Measurements from ENCODE around the gene UQCC5. TPM values are rescaled to one million over a fixed set of nuclear protein-coding genes. Genes with fewer than 3 reads are reported as not detected.

UQCC5 gene
- total RNA-seq = 5.0 TPM

GRCh38 chr3:52536369-52537164 lies at the start of gene UQCC5:
UQCC5 (plus strand) TSS chr3:52536605; CDS start chr3:52536756, 151 bp downstream.

GRCh38 chr3:52494886-52495495 lies 41.4 kb upstream of the UQCC5 start, which contains the start of gene STAB1:
STAB1 (plus strand) TSS chr3:52495338; CDS start chr3:52495414, 76 bp downstream.

GRCh38 chr3:52533623-52534280 lies 2.7 kb upstream of the UQCC5 start, which contains the start of gene NT5DC2:
NT5DC2 (minus strand) TSS chr3:52533857; CDS start chr3:52533737, 120 bp downstream.

Small RNA genes within 50 kb of the gene (small RNA-seq; reads per million reads assigned to genes)
- not detected for gene RNU6-856P (ENCODE audit: low replicate concordance)
- gene RNU6ATAC16P (ENCODE audit: low replicate concordance) = not detected

Other genes with a start within 250 kb of the UQCC5 start
- 5.6 TPM for gene GLYCTK, start 248.8 kb upstream of the UQCC5 start, total RNA-seq
- gene DNAH1, start 220.3 kb upstream of the UQCC5 start, total RNA-seq = 6.3 TPM
- 123 TPM for gene BAP1, start 126.6 kb upstream of the UQCC5 start, total RNA-seq
- 5.0 TPM for gene PHF7, start 125.9 kb upstream of the UQCC5 start, total RNA-seq
- gene SEMA3G, start 91.5 kb upstream of the UQCC5 start, total RNA-seq = 2.8 TPM
- gene TNNC1, start 82.6 kb upstream of the UQCC5 start, total RNA-seq = not detected
- 139 TPM for gene NISCH, start 81.0 kb upstream of the UQCC5 start, total RNA-seq
- gene STAB1, start 41.3 kb upstream of the UQCC5 start, total RNA-seq = 11.9 TPM
- 71.7 TPM for gene NT5DC2, start 2.7 kb upstream of the UQCC5 start, total RNA-seq
- 279 TPM for gene PBRM1, start 149.3 kb downstream of the UQCC5 start, total RNA-seq
- 76.1 TPM for gene GNL3, start 149.4 kb downstream of the UQCC5 start, total RNA-seq
- 68.5 TPM for gene GLT8D1, start 169.2 kb downstream of the UQCC5 start, total RNA-seq
- 31.6 TPM for gene SPCS1, start 169.5 kb downstream of the UQCC5 start, total RNA-seq
- gene NEK4, start 234.3 kb downstream of the UQCC5 start, total RNA-seq = 62.6 TPM
- gene ITIH1, start 241.0 kb downstream of the UQCC5 start, total RNA-seq = not detected

All from parietal lobe (tissue), 2 donors.